HepG2 (cell line): ENCODE data around the gene SLC25A44. TPM values are rescaled to one million over a fixed set of nuclear protein-coding genes. Genes with fewer than 3 reads are reported as not detected.

ENCODE experiments used
- CCDC6 ChIP-seq: sonication (generic); formaldehyde crosslinking; IDR thresholded peaks from 2 replicates; pipeline ENCODE4 v1.8.1; 2022; ENCODE audit warnings: mild to moderate bottlenecking, missing genetic modification reagents, moderate library complexity
- GPN1 ChIP-seq: sonication (generic); formaldehyde crosslinking; IDR thresholded peaks from 2 replicates; pipeline ENCODE4 v1.5.1; 2020; ENCODE audit warnings: missing genetic modification reagents, borderline replicate concordance
- HDAC6 ChIP-seq: fragments of 200-600 bp; sonication (generic); IDR thresholded peaks from 2 replicates; pipeline ENCODE4 v1.7.0; 2017; ENCODE audit warnings: mild to moderate bottlenecking, antibody characterized with exemption, low read length, low read depth
- HNRNPL ChIP-seq: fragments of 200-400 bp; formaldehyde crosslinking; IDR thresholded peaks from 2 replicates; pipeline ENCODE4 v1.6.1; 2017; ENCODE audit warnings: mild to moderate bottlenecking, low read depth, low read length
- MBD4 ChIP-seq: IDR thresholded peaks from 2 replicates; pipeline ENCODE4 v1.6.1; 2012; ENCODE audit warnings: low read length, inconsistent platforms, borderline replicate concordance
- NFE2L1 ChIP-seq: sonication (generic); formaldehyde crosslinking; IDR thresholded peaks from 2 replicates; pipeline ENCODE4 v1.4.0; 2020; ENCODE audit warnings: missing genetic modification reagents, mild to moderate bottlenecking, borderline replicate concordance
- PITX1 ChIP-seq: sonication (generic); formaldehyde crosslinking; IDR thresholded peaks from 2 replicates; pipeline ENCODE4 v1.5.1; 2020; ENCODE audit warnings: mild to moderate bottlenecking, missing genetic modification reagents
- RORA ChIP-seq: sonication (generic); formaldehyde crosslinking; IDR thresholded peaks from 2 replicates; pipeline ENCODE4 v1.5.0; 2020; ENCODE audit warnings: mild to moderate bottlenecking, missing genetic modification reagents, moderate library complexity
- STAT5B ChIP-seq: sonication (generic); formaldehyde crosslinking; IDR thresholded peaks from 2 replicates; pipeline ENCODE4 v1.4.0; 2020; ENCODE audit warnings: missing genetic modification reagents
- YEATS2 ChIP-seq: sonication (generic); formaldehyde crosslinking; IDR thresholded peaks from 2 replicates; pipeline ENCODE4 v1.4.0; 2020; ENCODE audit warnings: missing genetic modification reagents, borderline replicate concordance
- ZBTB3 ChIP-seq: sonication (generic); formaldehyde crosslinking; IDR thresholded peaks from 2 replicates; pipeline ENCODE4 v1.4.0; 2020; ENCODE audit warnings: low read depth, mild to moderate bottlenecking, moderate library complexity, missing genetic modification reagents, borderline replicate concordance
- ZFP90 ChIP-seq: sonication (generic); formaldehyde crosslinking; IDR thresholded peaks from 2 replicates; pipeline ENCODE4 v1.8.0; 2022; ENCODE audit warnings: missing genetic modification reagents, mild to moderate bottlenecking, inconsistent platforms, borderline replicate concordance
- ZNF3 ChIP-seq: IDR thresholded peaks from 2 replicates; pipeline ENCODE4 v1.7.0; 2017; ENCODE audit warnings: inconsistent platforms
- ZNF329 ChIP-seq: sonication (generic); formaldehyde crosslinking; IDR thresholded peaks from 2 replicates; pipeline ENCODE4 v1.9.0; 2021; ENCODE audit warnings: low read depth, mild to moderate bottlenecking, missing genetic modification reagents
- ZNF792 ChIP-seq: IDR thresholded peaks from 2 replicates; pipeline ENCODE4 v1.6.1; 2016
- ZNF850 ChIP-seq: sonication (generic); formaldehyde crosslinking; conservative IDR thresholded peaks from 2 replicates; pipeline ENCODE4 v1.9.0; 2021; ENCODE audit warnings: mild to moderate bottlenecking, missing genetic modification reagents
- ZNF891 ChIP-seq: sonication (generic); formaldehyde crosslinking; IDR thresholded peaks from 2 replicates; pipeline ENCODE4 v1.5.0; 2020; ENCODE audit warnings: mild to moderate bottlenecking, missing genetic modification reagents
- ZSCAN20 ChIP-seq: sonication (generic); formaldehyde crosslinking; IDR thresholded peaks from 2 replicates; pipeline ENCODE4 v1.4.0; 2020; ENCODE audit warnings: missing genetic modification reagents, mild to moderate bottlenecking, borderline replicate concordance
- polyA plus RNA-seq, 8 experiments: library from polyadenylated mRNA; depleted of rRNA in 3 of 8; stranded (reverse) in 7 of 8; unstranded in 1 of 8; fragments of >200 nt; fragmentation: Illumina TruSeq in 4 of 8; extraction: Trizol in 4 of 8; gene quantifications; 2 replicates each; pipeline versions ENCODE4 v1.2.1 to v1.2.3, GENCODE V29; 2011 to 2016; ENCODE audit warnings: low read depth in 4 of 8, missing spikeins in 1 of 8, mixed read lengths in 1 of 8; ENCODE audit not compliant: insufficient read depth in 1 of 8
- total RNA-seq, 5 experiments: library from RNA; depleted of rRNA; stranded (reverse); fragments of >200 nt; fragmentation: Illumina TruSeq; extraction: Trizol; gene quantifications; 2 replicates each; pipeline ENCODE4 v1.2.3, GENCODE V29; 2016; ENCODE audit warnings: low read depth in 1 of 5
- TF ChIP-seq, protein P1 (sequence below): sonication (generic); formaldehyde crosslinking; IDR thresholded peaks from 2 replicates; pipeline ENCODE4 v1.4.0; 2020; ENCODE audit warnings: mild to moderate bottlenecking, missing genetic modification reagents
- TF ChIP-seq, protein P2 (sequence below): sonication (generic); formaldehyde crosslinking; IDR thresholded peaks from 2 replicates; pipeline ENCODE4 v1.4.0; 2020; ENCODE audit warnings: mild to moderate bottlenecking, missing genetic modification reagents
- TF ChIP-seq, protein P3 (sequence below): sonication (generic); formaldehyde crosslinking; IDR thresholded peaks from 2 replicates; pipeline ENCODE4 v1.9.0; 2022; ENCODE audit warnings: missing genetic modification reagents, mild to moderate bottlenecking, borderline replicate concordance
- TF ChIP-seq, protein P4 (sequence below): sonication (generic); formaldehyde crosslinking; conservative IDR thresholded peaks from 2 replicates; pipeline ENCODE4 v1.4.0; 2020; ENCODE audit warnings: missing genetic modification reagents

Gene SLC25A44
- total and polyA plus RNA-seq, 2 of the 13 experiments (the other 11 are each of a cell fraction or from before 2014, with no cell fraction given) = 10.7 to 13.4 TPM

DNA sequence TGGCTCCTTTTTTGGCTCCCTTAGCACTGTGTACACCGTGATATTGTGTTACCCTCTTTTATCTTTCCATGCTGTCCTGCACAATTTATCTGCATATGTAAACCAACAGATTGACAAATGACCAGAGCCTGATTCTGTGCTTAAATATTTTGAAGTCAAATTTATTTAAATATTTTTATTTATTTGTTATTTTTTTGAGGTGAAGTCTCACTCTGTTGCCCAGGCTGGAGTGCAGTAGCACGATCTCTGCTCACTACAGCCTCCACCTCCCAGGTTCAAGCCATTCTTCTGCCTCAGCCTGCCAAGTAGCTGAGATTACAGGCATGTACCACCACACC, 31.7 kb downstream of the SLC25A44 start (continued):
- TF ChIP-seq ZNF3 (CRISPR knock-in tag) (no peak), PITX1 (CRISPR knock-in tag) (no peak), ZNF792 (CRISPR knock-in tag) (no peak), ZBTB3 (CRISPR knock-in tag) (no peak), RORA (CRISPR knock-in tag) (no peak), NFE2L1 (CRISPR knock-in tag) (no peak), STAT5B (CRISPR knock-in tag) (no peak), ZNF850 (no peak), HDAC6 (no peak), YEATS2 (CRISPR knock-in tag) (no peak), ZNF329 (no peak), HNRNPL (no peak), ZSCAN20 (no peak), CCDC6 (CRISPR knock-in tag) (no peak), ZFP90 (CRISPR knock-in tag) (0 out of 2 replicates have a peak, but pooled peaks have one; percentile 4), GPN1 (no peak), ZNF891 (no peak), MBD4 (no peak)
- TF ChIP-seq, protein P1, sequence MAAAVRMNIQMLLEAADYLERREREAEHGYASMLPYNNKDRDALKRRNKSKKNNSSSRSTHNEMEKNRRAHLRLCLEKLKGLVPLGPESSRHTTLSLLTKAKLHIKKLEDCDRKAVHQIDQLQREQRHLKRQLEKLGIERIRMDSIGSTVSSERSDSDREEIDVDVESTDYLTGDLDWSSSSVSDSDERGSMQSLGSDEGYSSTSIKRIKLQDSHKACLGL (CRISPR knock-in tag) = no peak
- TF ChIP-seq, protein P2, sequence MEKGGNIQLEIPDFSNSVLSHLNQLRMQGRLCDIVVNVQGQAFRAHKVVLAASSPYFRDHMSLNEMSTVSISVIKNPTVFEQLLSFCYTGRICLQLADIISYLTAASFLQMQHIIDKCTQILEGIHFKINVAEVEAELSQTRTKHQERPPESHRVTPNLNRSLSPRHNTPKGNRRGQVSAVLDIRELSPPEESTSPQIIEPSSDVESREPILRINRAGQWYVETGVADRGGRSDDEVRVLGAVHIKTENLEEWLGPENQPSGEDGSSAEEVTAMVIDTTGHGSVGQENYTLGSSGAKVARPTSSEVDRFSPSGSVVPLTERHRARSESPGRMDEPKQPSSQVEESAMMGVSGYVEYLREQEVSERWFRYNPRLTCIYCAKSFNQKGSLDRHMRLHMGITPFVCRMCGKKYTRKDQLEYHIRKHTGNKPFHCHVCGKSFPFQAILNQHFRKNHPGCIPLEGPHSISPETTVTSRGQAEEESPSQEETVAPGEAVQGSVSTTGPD (CRISPR knock-in tag) = 0 out of 2 replicates have a peak, but pooled peaks have one; percentile 1
- TF ChIP-seq, protein P3, sequence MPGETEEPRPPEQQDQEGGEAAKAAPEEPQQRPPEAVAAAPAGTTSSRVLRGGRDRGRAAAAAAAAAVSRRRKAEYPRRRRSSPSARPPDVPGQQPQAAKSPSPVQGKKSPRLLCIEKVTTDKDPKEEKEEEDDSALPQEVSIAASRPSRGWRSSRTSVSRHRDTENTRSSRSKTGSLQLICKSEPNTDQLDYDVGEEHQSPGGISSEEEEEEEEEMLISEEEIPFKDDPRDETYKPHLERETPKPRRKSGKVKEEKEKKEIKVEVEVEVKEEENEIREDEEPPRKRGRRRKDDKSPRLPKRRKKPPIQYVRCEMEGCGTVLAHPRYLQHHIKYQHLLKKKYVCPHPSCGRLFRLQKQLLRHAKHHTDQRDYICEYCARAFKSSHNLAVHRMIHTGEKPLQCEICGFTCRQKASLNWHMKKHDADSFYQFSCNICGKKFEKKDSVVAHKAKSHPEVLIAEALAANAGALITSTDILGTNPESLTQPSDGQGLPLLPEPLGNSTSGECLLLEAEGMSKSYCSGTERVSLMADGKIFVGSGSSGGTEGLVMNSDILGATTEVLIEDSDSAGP (CRISPR knock-in tag) = no peak
- TF ChIP-seq, protein P4, sequence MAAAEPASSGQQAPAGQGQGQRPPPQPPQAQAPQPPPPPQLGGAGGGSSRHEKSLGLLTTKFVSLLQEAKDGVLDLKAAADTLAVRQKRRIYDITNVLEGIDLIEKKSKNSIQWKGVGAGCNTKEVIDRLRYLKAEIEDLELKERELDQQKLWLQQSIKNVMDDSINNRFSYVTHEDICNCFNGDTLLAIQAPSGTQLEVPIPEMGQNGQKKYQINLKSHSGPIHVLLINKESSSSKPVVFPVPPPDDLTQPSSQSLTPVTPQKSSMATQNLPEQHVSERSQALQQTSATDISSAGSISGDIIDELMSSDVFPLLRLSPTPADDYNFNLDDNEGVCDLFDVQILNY = no peak
